ENCODE measurements around the gene TFCP2.

TFCP2 gene

GRCh38 chr12:51128919-51129318, 44.0 kb downstream of the TFCP2 start:
- TF ChIP-seq CTCF (IDR thresholded peaks at IDR 0.05; ENCODE audit: low read depth, low read length) (no peak), EZH2phosphoT487 (IDR thresholded peaks at IDR 0.05; ENCODE audit: low read depth) (no peak)
- H3K4me2 ChIP-seq (ENCODE audit: low read length) = no peak overlapping the region
- H3K27ac ChIP-seq (ENCODE audit: low read length) = no peak overlapping the region

GRCh38 chr12:51127050-51127729, 45.7 kb downstream of the TFCP2 start:
- H3K4me1 ChIP-seq (ENCODE audit: low read length) = peaks cover 5% of the 10 kb centered on the region
- no peak overlapping the region for H3K27ac ChIP-seq (ENCODE audit: low read length)
- H3K9ac ChIP-seq (ENCODE audit: low read length) = no peak overlapping the region
- no peak overlapping the region for H3K4me2 ChIP-seq (ENCODE audit: low read length)
- H2AFZ ChIP-seq (ENCODE audit: low read depth, low read length) = no peak overlapping the region
- TF ChIP-seq EZH2phosphoT487 (IDR thresholded peaks at IDR 0.05; ENCODE audit: low read depth) (no peak), CTCF (IDR thresholded peaks at IDR 0.05; ENCODE audit: low read depth, low read length) (no peak)
- no peaks in the 10 kb centered on the region for H3K79me2 ChIP-seq (ENCODE audit: low read length)
- H3K27me3 ChIP-seq (ENCODE audit: low read depth, low read length) = no peaks in the 10 kb centered on the region
- H3K4me3 ChIP-seq (ENCODE audit: low read length) = no peak overlapping the region
- no peaks in the 10 kb centered on the region for H3K9me3 ChIP-seq (ENCODE audit: insufficient read depth, low read length)
- H4K20me1 ChIP-seq (ENCODE audit: insufficient read depth, low read length) = no peaks in the 10 kb centered on the region
- peaks cover 3% of the 10 kb centered on the region for H3K36me3 ChIP-seq (replicated peaks; ENCODE audit: low read depth, low read length)

More at GRCh38 chr12:51128919-51129318, 44.0 kb downstream of the TFCP2 start:
- Histone ChIP-seq H3K4me1 (ENCODE audit: low read length) (peaks cover 5% of the 10 kb centered on the region), H3K79me2 (ENCODE audit: low read length) (no peaks in the 10 kb centered on the region), H3K36me3 (replicated peaks; ENCODE audit: low read depth, low read length) (no peaks in the 10 kb centered on the region), H4K20me1 (ENCODE audit: insufficient read depth, low read length) (no peaks in the 10 kb centered on the region), H3K4me3 (ENCODE audit: low read length) (no peak overlapping the region), H3K9ac (ENCODE audit: low read length) (no peak overlapping the region), H3K27me3 (ENCODE audit: low read depth, low read length) (no peaks in the 10 kb centered on the region), H3K9me3 (ENCODE audit: insufficient read depth, low read length) (no peaks in the 10 kb centered on the region), H2AFZ (ENCODE audit: low read depth, low read length) (no peak overlapping the region)

GRCh38 chr12:51126297-51126696, 46.6 kb downstream of the TFCP2 start:
- Histone ChIP-seq H3K4me3 (ENCODE audit: low read length) (no peak overlapping the region), H3K9ac (ENCODE audit: low read length) (no peak overlapping the region), H3K79me2 (ENCODE audit: low read length) (no peaks in the 10 kb centered on the region), H3K4me1 (ENCODE audit: low read length) (peaks cover 5% of the 10 kb centered on the region), H3K36me3 (replicated peaks; ENCODE audit: low read depth, low read length) (peaks cover 3% of the 10 kb centered on the region), H3K4me2 (ENCODE audit: low read length) (no peak overlapping the region), H2AFZ (ENCODE audit: low read depth, low read length) (no peak overlapping the region), H3K27me3 (ENCODE audit: low read depth, low read length) (no peaks in the 10 kb centered on the region), H3K27ac (ENCODE audit: low read length) (no peak overlapping the region), H3K9me3 (ENCODE audit: insufficient read depth, low read length) (no peaks in the 10 kb centered on the region), H4K20me1 (ENCODE audit: insufficient read depth, low read length) (no peaks in the 10 kb centered on the region)
- TF ChIP-seq EZH2phosphoT487 (IDR thresholded peaks at IDR 0.05; ENCODE audit: low read depth) (no peak), CTCF (IDR thresholded peaks at IDR 0.05; ENCODE audit: low read depth, low read length) (no peak)

- Histone ChIP-seq H3K4me3 (ENCODE audit: low read length) (no peak overlapping the region), H3K36me3 (replicated peaks; ENCODE audit: low read depth, low read length) (peaks cover 3% of the 10 kb centered on the region), H3K27ac (ENCODE audit: low read length) (no peak overlapping the region), H4K20me1 (ENCODE audit: insufficient read depth, low read length) (no peaks in the 10 kb centered on the region), H3K4me2 (ENCODE audit: low read length) (no peak overlapping the region), H3K79me2 (ENCODE audit: low read length) (no peaks in the 10 kb centered on the region), H3K27me3 (ENCODE audit: low read depth, low read length) (no peaks in the 10 kb centered on the region), H3K9ac (ENCODE audit: low read length) (no peak overlapping the region), H2AFZ (ENCODE audit: low read depth, low read length) (no peak overlapping the region), H3K4me1 (ENCODE audit: low read length) (peaks cover 5% of the 10 kb centered on the region), H3K9me3 (ENCODE audit: insufficient read depth, low read length) (no peaks in the 10 kb centered on the region)
- no peak for TF ChIP-seq CTCF (IDR thresholded peaks at IDR 0.05; ENCODE audit: low read depth, low read length)
- no peak for TF ChIP-seq EZH2phosphoT487 (IDR thresholded peaks at IDR 0.05; ENCODE audit: low read depth)
Measured at GRCh38 chr12:51124504-51124903, 48.4 kb downstream of the TFCP2 start.
